Testis (tissue), 3 donors: ENCODE measurements around the gene CYP1A1. TPM values are rescaled to one million over a fixed set of nuclear protein-coding genes. Genes with fewer than 3 reads are reported as not detected.

Experiments
- DNase-seq: peaks from one replicate; pipeline ENCODE4 v3.0.0-alpha.2; 2019
- H3K27ac ChIP-seq, 2 donors: fragments of 200-600 bp; sonication (generic); one replicate each; pipeline ENCODE4 v1.5.1; 2019
- H3K27me3 ChIP-seq: fragments of 200-600 bp; sonication (generic); one replicate; pipeline ENCODE4 v1.5.1; 2019
- H3K36me3 ChIP-seq: fragments of 200-600 bp; sonication (generic); one replicate; pipeline ENCODE4 v1.5.1; 2017; ENCODE audit warnings: low read depth; ENCODE audit errors: missing control alignments
- H3K4me1 ChIP-seq: fragments of 200-600 bp; sonication (generic); one replicate; pipeline ENCODE4 v1.5.1; 2019
- H3K4me3 ChIP-seq, 2 donors: fragments of 200-600 bp; sonication (generic); one replicate each; pipeline ENCODE4 v1.5.1; 2017 to 2019
- H3K9me3 ChIP-seq: fragments of 200-600 bp; sonication (generic); one replicate; pipeline ENCODE4 v1.5.1; 2017
- CTCF ChIP-seq, 3 experiments: fragments of 450-650 bp in 2 of 3; fragments of 200-600 bp in 1 of 3; sonication (generic) in 1 of 3; IDR thresholded peaks; one replicate each; pipeline ENCODE4 v1.5.1; 2016 to 2019; ENCODE audit warnings: antibody characterized with exemption in 3 of 3, mild to moderate bottlenecking in 2 of 3, moderate library complexity in 1 of 3
- POLR2A ChIP-seq: fragments of 450-650 bp; IDR thresholded peaks from one replicate; pipeline ENCODE4 v1.6.1; 2017; ENCODE audit warnings: antibody characterized with exemption, mild to moderate bottlenecking, moderate library complexity
- WGBS, 2 donors: methylation state at CpG; one replicate each; pipeline ENCODE4 v1.1.5; 2018; 5-methylcytosine and 5-hydroxymethylcytosine counted together
- intact Hi-C: fragments of 100-400 bp; cut with DNase I; formaldehyde crosslinking; loops from one replicate; pipeline ENCODE4 v1.15.1; 2023; ENCODE audit warnings: low total_unique reads
- polyA plus RNA-seq: library from polyadenylated mRNA; stranded (reverse); fragments of 350-450 nt; fragmentation: Illumina TruSeq; extraction: RNeasy Lipid Tissue Mini Kit (QIAGEN cat#74804); gene quantifications from one replicate; pipeline ENCODE4 v1.2.3, GENCODE V29; 2014; ENCODE audit warnings: low read depth, low replicate concordance; ENCODE audit not compliant: insufficient read depth
- total RNA-seq, 2 donors: library from RNA; depleted of rRNA; stranded (reverse); fragments of >200 nt; gene quantifications; one replicate each; pipeline ENCODE4 v1.2.3, GENCODE V29; 2016

Gene CYP1A1
- total and polyA plus RNA-seq, 3 donors from 2014 or later = 0.19 to 5.6 (median 0.31) TPM

GRCh38 chr15:74709011-74709410 is 16.3 kb downstream of the CYP1A1 start:
- WGBS, 2 donors = 57 to 76% methylated on average over 1 of the region's 1 CpG
- H3K4me3 ChIP-seq = no peak overlapping the region
- intact Hi-C loops = no loop called here

GRCh38 chr15:74696808-74697207 is 28.5 kb downstream of the CYP1A1 start:
- Histone ChIP-seq H3K4me3 (peak overlapping the region in 1 of 2 donors; percentile 92), H3K9me3 (no peaks in the 10 kb centered on the region), H3K27ac (no peak overlapping the region), H3K36me3 (no peaks in the 10 kb centered on the region), H3K27me3 (no peaks in the 10 kb centered on the region), H3K4me1 (peaks cover 3% of the 10 kb centered on the region)
- TF ChIP-seq POLR2A (no peak), CTCF (IDR thresholded peaks at IDR 0.05) (no peak)
- DNase-seq = no peak
- 47 to 55% methylated on average over 2 of the region's 2 CpGs for WGBS, 2 donors
- intact Hi-C loops = no loop called here

More at GRCh38 chr15:74709011-74709410, 16.3 kb downstream of the CYP1A1 start:
- Histone ChIP-seq H3K9me3 (no peaks in the 10 kb centered on the region), H3K36me3 (no peaks in the 10 kb centered on the region), H3K27me3 (no peaks in the 10 kb centered on the region), H3K4me1 (no peaks in the 10 kb centered on the region), H3K27ac (no peak overlapping the region)
- no peak for TF ChIP-seq CTCF (IDR thresholded peaks at IDR 0.05)
- TF ChIP-seq POLR2A = no peak
- no peak for DNase-seq

- no peak for DNase-seq
- WGBS, 2 donors = 3 to 5% methylated on average over 9 to 10 of the region's 10 CpGs
- Histone ChIP-seq H3K9me3 (no peaks in the 10 kb centered on the region), H3K4me3 (peak overlapping the region; percentile 91 to 92), H3K27me3 (no peaks in the 10 kb centered on the region), H3K36me3 (no peaks in the 10 kb centered on the region), H3K27ac (peak overlapping the region; percentile 87 to 89), H3K4me1 (peaks cover 3% of the 10 kb centered on the region)
- TF ChIP-seq CTCF (IDR thresholded peaks at IDR 0.05) (no peak), POLR2A (no peak)
- intact Hi-C loops = no loop called here
Observed at GRCh38 chr15:74696398-74696729, 29.0 kb downstream of the CYP1A1 start.

GRCh38 chr15:74695597-74696397 is 29.5 kb downstream of the CYP1A1 start, which contains the start of gene EDC3:
TSS of gene EDC3 (minus strand) at chr15:74696024. CDS start at chr15:74675124, 20,900 bp downstream.
- TF ChIP-seq CTCF (IDR thresholded peaks at IDR 0.05) = no peak
- no peak for TF ChIP-seq POLR2A
- peak within 1 kb of the TSS; percentile 91 to 92 for H3K4me3 ChIP-seq
- H3K9me3 ChIP-seq = no peaks in the 10 kb centered on the region
- H3K4me1 ChIP-seq = peaks cover 3% of the 10 kb centered on the region
- 0% methylated on average over 5 to 46 of the region's 46 CpGs for WGBS, 2 donors
- no peaks in the 10 kb centered on the region for H3K27me3 ChIP-seq
- H3K36me3 ChIP-seq = no peaks in the 10 kb centered on the region
- peak; percentile 96 for DNase-seq
- intact Hi-C loops = no loop called here
- peak within 1 kb of the TSS; percentile 87 to 89 for H3K27ac ChIP-seq

GRCh38 chr15:74692327-74692726 is 33.0 kb downstream of the CYP1A1 start:
- intact Hi-C loops = no loop called here
- H3K4me3 ChIP-seq = no peak overlapping the region
- H3K27ac ChIP-seq = no peak overlapping the region
- H3K4me1 ChIP-seq = peaks cover 3% of the 10 kb centered on the region
- no peaks in the 10 kb centered on the region for H3K36me3 ChIP-seq
- TF ChIP-seq POLR2A (no peak), CTCF (IDR thresholded peaks at IDR 0.05) (no peak)
- no peak for DNase-seq
- no peaks in the 10 kb centered on the region for H3K27me3 ChIP-seq
- H3K9me3 ChIP-seq = no peaks in the 10 kb centered on the region
- WGBS, 2 donors = 82 to 100% methylated on average over 1 of the region's 1 CpG
